ENCODE data around the gene PRSS21. TPM values are rescaled to one million over a fixed set of nuclear protein-coding genes. Genes with fewer than 3 reads are reported as not detected.

PRSS21 gene
- total RNA-seq, 4 donors from 2014 or later: 1.5 TPM; not detected in 3

- H3K27ac ChIP-seq: no peak overlapping the region
- peaks cover 0 to 9% (median 4%) of the 10 kb centered on the region in 3 donors for H3K4me1 ChIP-seq
- 61 to 81% methylated on average over 3 of the region's 3 CpGs for WGBS, 2 donors
- DNase-seq: no peak
- intact Hi-C loops (cut with DNase I): no loop called here
- no peaks in the 10 kb centered on the region for H3K36me3 ChIP-seq
- TF ChIP-seq, protein P1, sequence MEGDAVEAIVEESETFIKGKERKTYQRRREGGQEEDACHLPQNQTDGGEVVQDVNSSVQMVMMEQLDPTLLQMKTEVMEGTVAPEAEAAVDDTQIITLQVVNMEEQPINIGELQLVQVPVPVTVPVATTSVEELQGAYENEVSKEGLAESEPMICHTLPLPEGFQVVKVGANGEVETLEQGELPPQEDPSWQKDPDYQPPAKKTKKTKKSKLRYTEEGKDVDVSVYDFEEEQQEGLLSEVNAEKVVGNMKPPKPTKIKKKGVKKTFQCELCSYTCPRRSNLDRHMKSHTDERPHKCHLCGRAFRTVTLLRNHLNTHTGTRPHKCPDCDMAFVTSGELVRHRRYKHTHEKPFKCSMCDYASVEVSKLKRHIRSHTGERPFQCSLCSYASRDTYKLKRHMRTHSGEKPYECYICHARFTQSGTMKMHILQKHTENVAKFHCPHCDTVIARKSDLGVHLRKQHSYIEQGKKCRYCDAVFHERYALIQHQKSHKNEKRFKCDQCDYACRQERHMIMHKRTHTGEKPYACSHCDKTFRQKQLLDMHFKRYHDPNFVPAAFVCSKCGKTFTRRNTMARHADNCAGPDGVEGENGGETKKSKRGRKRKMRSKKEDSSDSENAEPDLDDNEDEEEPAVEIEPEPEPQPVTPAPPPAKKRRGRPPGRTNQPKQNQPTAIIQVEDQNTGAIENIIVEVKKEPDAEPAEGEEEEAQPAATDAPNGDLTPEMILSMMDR (IDR thresholded peaks at IDR 0.05): no peak
- no peak for TF ChIP-seq POLR2A (IDR thresholded peaks at IDR 0.05)
- peaks cover 0 to 7% (median 4%) of the 10 kb centered on the region in 3 donors for H3K9me3 ChIP-seq
- no peak overlapping the region for H3K4me3 ChIP-seq
- peaks cover 0 to 76% (median 0%) of the 10 kb centered on the region in 4 donors for H3K27me3 ChIP-seq
Measured at GRCh38 chr16:2809149-2809760, 7.8 kb upstream of the PRSS21 start.

- H3K27me3 ChIP-seq: peaks cover 0 to 78% (median 0%) of the 10 kb centered on the region in 4 donors
- TF ChIP-seq, protein P1 (IDR thresholded peaks at IDR 0.05): no peak
- no peak for TF ChIP-seq POLR2A (IDR thresholded peaks at IDR 0.05)
- no peaks in the 10 kb centered on the region for H3K9me3 ChIP-seq
- H3K27ac ChIP-seq: no peak overlapping the region
- H3K4me1 ChIP-seq: peaks cover 0 to 9% (median 4%) of the 10 kb centered on the region in 3 donors
- DNase-seq: no peak
- 74 to 95% methylated on average over 4 of the region's 6 CpGs for WGBS, 2 donors
- intact Hi-C loops (cut with DNase I): no loop called here
- no peaks in the 10 kb centered on the region for H3K36me3 ChIP-seq
- H3K4me3 ChIP-seq: no peak overlapping the region
Measured at GRCh38 chr16:2810651-2811050, 6.4 kb upstream of the PRSS21 start.

GRCh38 chr16:2811703-2812471 lies 5.2 kb upstream of the PRSS21 start:
- no peak overlapping the region for H3K27ac ChIP-seq
- DNase-seq: no peak
- no peaks in the 10 kb centered on the region for H3K9me3 ChIP-seq
- no peak overlapping the region for H3K4me3 ChIP-seq
- intact Hi-C loops (cut with DNase I): no loop called here
- peaks cover 0 to 78% (median 0%) of the 10 kb centered on the region in 4 donors for H3K27me3 ChIP-seq
- H3K36me3 ChIP-seq: no peaks in the 10 kb centered on the region
- H3K4me1 ChIP-seq: peaks cover 0 to 9% (median 4%) of the 10 kb centered on the region in 3 donors
- WGBS, 2 donors: 27 to 54% methylated on average over 5 to 8 of the region's 15 CpGs
- no peak for TF ChIP-seq POLR2A (IDR thresholded peaks at IDR 0.05)
- TF ChIP-seq, protein P1 (IDR thresholded peaks at IDR 0.05): no peak

DNA sequence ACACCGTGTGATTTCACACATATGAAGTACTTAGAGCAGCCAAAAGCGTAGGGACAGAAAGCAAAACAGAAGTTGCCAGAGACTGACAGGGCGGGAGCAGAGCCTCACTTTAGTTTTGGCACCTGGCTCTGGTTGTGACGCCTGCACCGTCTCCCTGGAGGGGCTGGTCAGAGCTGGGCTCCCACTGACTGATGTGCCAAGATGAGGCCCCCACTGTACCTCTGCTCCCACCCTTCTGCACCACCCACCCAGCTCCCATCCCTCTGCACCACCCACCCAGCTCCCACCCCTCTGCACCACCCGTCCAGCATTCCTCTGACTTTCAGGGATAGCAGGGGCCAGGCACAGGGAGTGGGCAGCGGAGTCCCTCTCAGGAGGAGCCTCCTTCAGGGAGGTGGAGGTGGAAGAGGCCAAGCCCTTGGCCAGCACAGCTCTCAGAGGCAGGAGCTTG lies 3.2 kb upstream of the PRSS21 start:
- WGBS, 2 donors: 53 to 56% methylated on average over 5 of the region's 7 CpGs
- H3K4me1 ChIP-seq: peaks cover 0 to 9% (median 4%) of the 10 kb centered on the region in 3 donors
- no peaks in the 10 kb centered on the region for H3K9me3 ChIP-seq
- H3K36me3 ChIP-seq: no peaks in the 10 kb centered on the region
- TF ChIP-seq, protein P1 (IDR thresholded peaks at IDR 0.05): no peak
- no peak for TF ChIP-seq POLR2A (IDR thresholded peaks at IDR 0.05)
- H3K4me3 ChIP-seq: no peak overlapping the region
- no peak for DNase-seq
- H3K27ac ChIP-seq: no peak overlapping the region
- peaks cover 0 to 83% (median 0%) of the 10 kb centered on the region in 4 donors for H3K27me3 ChIP-seq
- intact Hi-C loops (cut with DNase I): no loop called here
